Measurements from ENCODE around the gene TARS2.

- TF ChIP-seq CTCF (IDR thresholded peaks at IDR 0.05): no peak
- no peak for TF ChIP-seq POLR2AphosphoS5 (IDR thresholded peaks at IDR 0.05)
- no peak for TF ChIP-seq EP300 (IDR thresholded peaks at IDR 0.05)
- TF ChIP-seq POLR2A (IDR thresholded peaks at IDR 0.05; ENCODE audit: low read depth): no peak
These were observed 41.8 kb downstream of the TARS2 start for GRCh38 chr1:150529017-150529416.

All from esophagus muscularis mucosa (tissue), 4 donors.